Measurements from ENCODE around the gene TRIO.
A peak's percentile ranks its signal among the peaks of the same experiment; 100 is the strongest.

Gene TRIO

DNA sequence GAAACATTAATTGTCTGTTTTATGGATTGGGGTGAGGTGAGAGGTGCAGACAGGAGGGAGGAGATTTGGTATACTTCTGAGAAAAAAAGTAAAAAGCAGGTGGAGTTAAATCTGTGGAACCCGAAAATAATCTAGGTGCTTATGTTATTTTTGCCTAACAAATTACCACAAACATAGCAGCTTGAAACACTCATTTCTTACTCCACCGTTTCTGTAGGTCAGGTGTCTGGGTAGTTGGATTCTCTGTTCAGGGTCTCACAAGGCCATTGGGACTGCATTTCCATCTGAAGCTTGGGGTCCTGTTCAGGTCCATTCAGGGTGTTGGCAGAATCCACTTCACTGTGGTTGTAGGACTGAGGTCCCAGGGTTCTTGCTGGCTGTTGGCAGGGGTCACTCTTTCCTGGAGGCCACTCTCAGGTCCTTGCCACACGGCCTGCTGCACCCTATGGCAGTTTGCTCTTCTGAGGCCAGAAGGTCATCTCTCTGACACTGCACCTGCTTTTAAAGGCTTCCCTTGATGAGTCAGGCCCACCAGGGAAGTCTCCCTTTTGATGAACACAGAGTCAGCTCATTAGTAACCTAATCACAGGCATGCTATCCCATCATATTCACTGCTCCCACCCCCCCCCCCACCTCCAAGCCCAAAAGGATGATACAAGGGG is 82.2 kb downstream of the TRIO start:
- DNase-seq (ENCODE audit: insufficient read length, low spot score) = no peak
- FAIRE-seq = no peak
- TF ChIP-seq POLR2A (IDR thresholded peaks at IDR 0.05; ENCODE audit: low read depth, low read length) = no peak

DNA sequence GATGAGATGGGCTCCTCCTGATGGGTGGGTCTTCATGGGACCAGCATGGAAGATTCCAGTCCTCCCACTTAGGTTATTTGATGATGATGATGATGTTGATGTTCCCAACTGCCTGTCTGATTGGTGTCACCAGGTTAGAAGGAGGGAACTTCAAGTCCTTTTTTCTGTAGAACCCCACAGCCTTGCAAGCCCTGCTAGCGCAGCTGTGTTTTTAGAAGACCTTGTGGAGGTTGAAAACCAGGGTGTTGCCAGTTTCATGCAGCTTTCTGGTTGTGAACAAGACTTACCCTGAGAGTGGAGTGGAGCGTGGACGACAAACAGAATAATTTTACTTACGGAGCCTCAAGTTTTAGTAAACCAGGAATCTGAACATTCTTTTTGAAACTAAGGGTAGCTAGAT is 83.0 kb downstream of the TRIO start:
- TF ChIP-seq POLR2A (IDR thresholded peaks at IDR 0.05; ENCODE audit: low read depth, low read length) = no peak
- FAIRE-seq (no peak), DNase-seq (ENCODE audit: insufficient read length, low spot score) (no peak)

GRCh38 chr5:14226554-14226953 is 83.4 kb downstream of the TRIO start:
- no peak for TF ChIP-seq POLR2A (IDR thresholded peaks at IDR 0.05; ENCODE audit: low read depth, low read length)
- DNase-seq (ENCODE audit: insufficient read length, low spot score) = no peak
- no peak for FAIRE-seq

DNA sequence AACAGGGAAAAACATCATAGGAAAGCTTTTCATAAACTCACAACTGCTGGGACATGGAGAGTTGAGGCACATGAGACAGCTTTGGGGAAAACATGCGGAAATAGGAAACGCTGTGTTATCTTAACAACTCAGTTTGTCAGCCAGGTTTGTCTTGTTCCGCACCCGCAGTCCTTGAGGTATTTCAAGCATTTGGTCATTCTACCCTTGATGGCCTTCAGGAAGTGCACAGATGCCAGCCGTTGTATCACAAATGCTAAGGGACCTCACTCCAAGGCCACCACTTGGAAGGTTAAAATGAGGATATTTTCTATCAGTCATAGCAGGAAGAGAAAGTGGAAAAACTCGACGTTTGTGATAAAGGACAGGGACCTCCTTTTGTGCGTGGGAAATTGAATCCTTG is 83.8 kb downstream of the TRIO start:
- TF ChIP-seq POLR2A (IDR thresholded peaks at IDR 0.05; ENCODE audit: low read depth, low read length) = no peak
- no peak for FAIRE-seq
- DNase-seq (ENCODE audit: insufficient read length, low spot score) = no peak

GRCh38 chr5:14227513-14227912 is 84.4 kb downstream of the TRIO start:
- DNase-seq (ENCODE audit: insufficient read length, low spot score) = no peak
- FAIRE-seq = no peak
- TF ChIP-seq POLR2A (IDR thresholded peaks at IDR 0.05; ENCODE audit: low read depth, low read length) = no peak

DNA sequence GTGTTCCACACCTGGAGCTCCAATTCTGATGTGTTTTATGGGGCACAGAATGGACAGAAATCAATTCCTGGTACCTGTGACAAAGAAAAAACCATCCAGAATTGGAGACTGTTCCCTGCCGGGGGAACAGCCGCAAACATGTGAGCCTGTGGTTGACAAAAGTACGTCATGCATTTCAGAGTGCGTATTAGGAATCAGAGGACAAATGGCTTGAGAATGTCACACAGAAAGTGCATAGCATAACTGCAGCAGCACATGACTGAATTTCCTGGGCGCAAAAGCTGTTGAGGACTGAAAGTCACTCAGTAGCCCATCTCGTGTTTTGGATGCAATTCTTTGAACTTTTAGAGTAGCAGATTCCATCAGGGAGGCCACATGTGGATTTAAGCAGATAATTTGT is 85.1 kb downstream of the TRIO start:
- FAIRE-seq = no peak
- TF ChIP-seq POLR2A (IDR thresholded peaks at IDR 0.05; ENCODE audit: low read depth, low read length) = no peak

GRCh38 chr5:14229181-14229580 is 86.0 kb downstream of the TRIO start:
- no peak for FAIRE-seq

More for the DNA sequence above, 85.1 kb downstream of the TRIO start:
- no peak for DNase-seq (ENCODE audit: insufficient read length, low spot score)

DNA sequence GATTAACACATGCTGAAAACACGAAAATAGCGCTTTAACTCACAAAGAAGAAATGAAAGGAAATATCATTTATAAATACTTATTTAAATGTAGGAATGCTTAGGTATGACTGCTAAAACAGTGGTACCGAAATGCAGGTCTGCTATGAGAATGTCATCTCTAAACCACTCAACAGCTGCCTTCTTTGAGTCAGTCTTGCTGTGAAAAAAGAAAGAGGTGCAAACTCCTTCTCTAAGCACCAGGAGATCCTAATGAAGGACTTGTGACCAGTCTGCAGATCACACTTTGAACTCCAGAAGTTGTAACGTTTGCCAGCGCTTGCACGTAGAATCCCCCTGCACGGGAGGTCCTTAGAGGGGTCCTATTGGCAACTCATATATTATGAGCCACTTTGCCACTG is 86.6 kb downstream of the TRIO start:
- TF ChIP-seq POLR2A (IDR thresholded peaks at IDR 0.05; ENCODE audit: low read depth, low read length) = no peak
- no peak for FAIRE-seq
- no peak for DNase-seq (ENCODE audit: insufficient read length, low spot score)

More at GRCh38 chr5:14229181-14229580, 86.0 kb downstream of the TRIO start:
- no peak for DNase-seq (ENCODE audit: insufficient read length, low spot score)
- TF ChIP-seq POLR2A (IDR thresholded peaks at IDR 0.05; ENCODE audit: low read depth, low read length) = no peak

DNA sequence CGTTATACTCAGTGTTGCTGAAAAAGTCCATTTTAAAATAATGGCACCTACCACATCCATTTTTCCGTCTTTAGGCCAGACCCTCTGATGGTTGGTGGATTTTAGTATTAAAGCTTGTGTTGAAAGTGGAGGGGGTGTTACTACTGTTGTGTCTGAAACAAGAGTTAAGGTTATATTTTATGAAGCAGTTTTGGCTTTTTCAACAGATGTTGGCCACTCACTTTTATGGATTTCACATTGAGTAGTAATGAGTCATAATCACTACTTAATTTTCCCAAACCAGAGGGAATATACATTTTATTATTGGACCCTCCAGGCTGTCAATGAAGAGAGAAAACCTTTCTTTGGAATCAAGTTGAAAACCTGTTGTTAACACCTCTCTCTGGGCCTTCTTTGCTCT is 88.0 kb downstream of the TRIO start:
- no peak for DNase-seq (ENCODE audit: insufficient read length, low spot score)
- TF ChIP-seq POLR2A (IDR thresholded peaks at IDR 0.05; ENCODE audit: low read depth, low read length) = no peak
- FAIRE-seq = no peak

DNA sequence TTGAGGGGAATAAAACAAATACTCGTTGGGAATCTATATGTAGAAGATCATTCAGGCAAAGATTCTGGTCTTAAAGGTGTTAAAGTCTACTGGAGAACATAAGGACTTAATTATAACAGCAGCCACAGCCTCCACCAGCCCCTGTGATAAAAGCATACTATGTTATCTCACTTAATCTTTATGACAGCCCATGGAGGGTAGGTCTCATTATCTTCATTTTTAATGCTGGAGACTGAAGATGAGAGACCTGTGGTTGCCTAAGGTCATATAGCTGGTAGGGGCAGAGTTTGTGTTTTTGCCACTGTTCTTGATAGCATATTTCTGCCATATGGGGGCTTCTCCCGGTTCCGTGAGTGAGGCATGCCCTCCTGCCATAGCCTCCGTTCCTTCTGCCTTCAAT is 88.7 kb downstream of the TRIO start:
- TF ChIP-seq POLR2A (IDR thresholded peaks at IDR 0.05; ENCODE audit: low read depth, low read length) = no peak
- FAIRE-seq (no peak), DNase-seq (ENCODE audit: insufficient read length, low spot score) (no peak)

DNA sequence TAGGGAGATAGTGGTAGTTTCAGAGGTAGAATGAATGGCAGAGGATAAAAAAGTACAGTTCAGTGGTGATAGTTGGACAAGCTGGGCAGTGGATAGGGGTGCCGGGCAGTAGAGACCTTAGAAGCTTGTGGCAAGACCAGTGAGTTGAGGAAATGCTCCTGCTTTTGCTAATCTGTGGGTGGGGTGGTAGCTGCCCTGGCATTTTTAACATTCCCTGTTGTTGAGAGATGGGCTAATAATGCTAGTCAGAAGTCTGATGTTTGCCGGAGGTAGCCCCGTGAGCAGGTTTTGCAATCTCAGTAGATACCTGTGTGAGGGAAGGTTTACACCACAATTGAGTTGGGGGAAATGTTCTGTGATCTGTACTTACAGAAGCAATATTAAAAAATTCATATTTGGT is 91.1 kb downstream of the TRIO start:
- FAIRE-seq = no peak
- TF ChIP-seq POLR2A (IDR thresholded peaks at IDR 0.05; ENCODE audit: low read depth, low read length) = no peak
- DNase-seq (ENCODE audit: insufficient read length, low spot score) = no peak

GRCh38 chr5:14235872-14236271 is 92.7 kb downstream of the TRIO start:
- DNase-seq (ENCODE audit: insufficient read length, low spot score) (no peak), FAIRE-seq (no peak)
- TF ChIP-seq POLR2A (IDR thresholded peaks at IDR 0.05; ENCODE audit: low read depth, low read length) = no peak

GRCh38 chr5:14236757-14237156 is 93.6 kb downstream of the TRIO start:
- FAIRE-seq = no peak
- no peak for TF ChIP-seq POLR2A (IDR thresholded peaks at IDR 0.05; ENCODE audit: low read depth, low read length)
- no peak for DNase-seq (ENCODE audit: insufficient read length, low spot score)

DNA sequence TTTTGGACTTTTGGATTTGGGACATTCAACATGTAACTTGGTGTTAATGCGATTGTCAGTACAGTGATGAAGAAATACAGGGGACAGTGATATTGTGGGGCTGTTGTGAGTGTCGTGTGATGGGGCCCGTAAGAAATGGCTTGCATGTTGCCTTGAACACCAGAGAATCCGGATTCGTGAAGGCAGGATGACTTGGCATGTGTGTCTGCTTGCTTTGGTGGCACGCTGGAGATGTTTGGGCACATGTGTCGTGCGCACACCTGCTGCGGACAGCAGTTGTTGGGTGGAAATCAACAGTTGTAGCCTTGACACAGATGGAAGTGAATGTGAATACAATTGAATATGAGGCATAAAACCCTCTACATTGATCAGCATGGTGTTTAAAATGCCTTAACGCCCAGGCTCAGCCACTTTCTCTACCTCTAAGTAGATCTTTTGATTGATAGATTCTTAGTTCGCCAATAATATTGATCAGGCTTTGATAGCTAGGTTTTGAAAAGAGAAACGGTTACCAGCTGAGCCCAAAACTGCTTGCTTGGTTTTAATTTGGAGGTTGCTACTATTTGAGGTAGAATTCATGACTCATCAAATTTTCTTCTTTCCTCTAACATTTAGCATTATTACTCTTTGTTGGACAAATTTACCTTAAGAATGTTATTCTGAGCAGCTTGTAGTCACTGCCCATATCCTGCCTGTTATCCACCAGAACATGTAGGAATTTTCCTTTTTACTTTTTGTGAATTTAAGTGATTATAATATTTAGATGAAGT is 94.4 kb downstream of the TRIO start:
- no peak for DNase-seq (ENCODE audit: insufficient read length, low spot score)
- peak; percentile 23 for FAIRE-seq
- no peak for TF ChIP-seq POLR2A (IDR thresholded peaks at IDR 0.05; ENCODE audit: low read depth, low read length)

- DNase-seq (ENCODE audit: insufficient read length, low spot score) = no peak
- FAIRE-seq = no peak
- no peak for TF ChIP-seq POLR2A (IDR thresholded peaks at IDR 0.05; ENCODE audit: low read depth, low read length)
Observed at GRCh38 chr5:14238272-14238671, 95.1 kb downstream of the TRIO start.
